ENCODE measurements around the gene SIRPA.

Gene SIRPA

DNA sequence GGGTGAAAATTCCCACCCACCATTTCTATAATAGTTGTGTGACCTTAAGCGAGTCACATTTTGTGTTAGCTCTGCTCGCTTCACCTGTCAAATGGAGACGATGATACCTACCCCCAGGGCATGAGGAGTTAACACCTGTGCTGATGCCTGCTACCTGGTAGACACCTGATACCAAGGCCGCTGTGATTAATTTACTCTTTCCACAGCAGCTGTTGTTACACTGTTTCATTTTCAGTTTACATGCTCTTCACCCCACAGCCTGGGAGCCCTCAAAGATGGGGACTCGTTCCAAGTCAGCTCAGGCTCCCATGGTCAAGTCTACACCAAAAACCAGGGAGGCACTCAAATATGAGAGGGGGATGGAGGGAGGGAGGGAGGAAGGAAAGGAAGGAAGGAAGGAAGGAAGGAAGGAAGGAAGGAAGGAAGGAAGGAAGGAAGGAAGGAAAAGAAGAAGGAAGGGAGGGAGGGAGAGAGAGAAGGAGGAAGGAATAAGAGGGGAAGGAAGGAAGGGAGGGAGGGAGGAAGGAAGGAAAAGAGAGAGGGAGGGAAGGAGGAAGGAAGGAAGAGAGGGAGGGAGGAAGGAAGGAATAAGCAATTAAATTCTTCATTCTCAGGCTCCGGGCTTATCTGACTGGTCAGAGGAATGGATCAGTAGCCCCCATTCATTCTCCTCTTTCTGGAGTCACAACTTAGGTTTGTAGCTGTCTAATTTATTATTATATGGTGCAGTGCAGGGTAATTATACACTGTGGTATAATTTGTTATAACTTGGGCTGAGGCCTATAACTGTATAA lies 57.7 kb downstream of the SIRPA start:
- WGBS: 92% methylated on average over 6 of the region's 6 CpGs
- H3K9ac ChIP-seq (ENCODE audit: low read depth, low read length): no peak overlapping the region
- no peaks in the 10 kb centered on the region for H3K36me3 ChIP-seq (ENCODE audit: insufficient read depth, low read length)
- H3K9me3 ChIP-seq (ENCODE audit: insufficient read depth, low read depth, low read length): no peaks in the 10 kb centered on the region
- H3K4me1 ChIP-seq (ENCODE audit: insufficient read depth, low read length): peaks cover 49% of the 10 kb centered on the region
- H3K27ac ChIP-seq (ENCODE audit: low read depth, low read length): no peak overlapping the region
- no peak overlapping the region for H3K4me3 ChIP-seq (ENCODE audit: low read length)
- peaks cover 4% of the 10 kb centered on the region for H3K27me3 ChIP-seq (ENCODE audit: insufficient read depth, low read length)

DNA sequence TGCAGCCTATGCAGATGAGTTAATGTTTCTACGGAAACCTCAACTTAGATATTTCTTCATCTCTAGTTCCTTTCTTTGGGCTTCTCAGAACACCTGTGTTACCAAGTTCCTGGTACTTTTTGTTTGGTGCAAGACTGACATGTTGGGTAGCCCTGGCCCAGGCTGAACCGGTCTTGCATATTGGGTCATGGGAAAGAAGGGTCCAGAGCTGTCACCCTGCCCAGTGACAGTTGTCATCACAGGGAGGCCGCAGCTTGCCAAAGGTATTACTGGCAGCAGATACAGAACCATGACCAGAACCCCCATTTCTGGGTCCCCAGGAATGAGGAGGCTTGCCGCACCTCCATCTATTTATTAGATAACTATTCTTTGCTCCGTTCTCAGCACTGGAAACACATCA lies 58.4 kb downstream of the SIRPA start:
- Histone ChIP-seq H3K27ac (ENCODE audit: low read depth, low read length) (no peak overlapping the region), H3K4me1 (ENCODE audit: insufficient read depth, low read length) (peaks cover 47% of the 10 kb centered on the region), H3K36me3 (ENCODE audit: insufficient read depth, low read length) (no peaks in the 10 kb centered on the region), H3K27me3 (ENCODE audit: insufficient read depth, low read length) (no peaks in the 10 kb centered on the region), H3K9me3 (ENCODE audit: insufficient read depth, low read depth, low read length) (no peaks in the 10 kb centered on the region), H3K4me3 (ENCODE audit: low read length) (no peak overlapping the region), H3K9ac (ENCODE audit: low read depth, low read length) (no peak overlapping the region)
- 96% methylated on average over 5 of the region's 5 CpGs for WGBS

DNA sequence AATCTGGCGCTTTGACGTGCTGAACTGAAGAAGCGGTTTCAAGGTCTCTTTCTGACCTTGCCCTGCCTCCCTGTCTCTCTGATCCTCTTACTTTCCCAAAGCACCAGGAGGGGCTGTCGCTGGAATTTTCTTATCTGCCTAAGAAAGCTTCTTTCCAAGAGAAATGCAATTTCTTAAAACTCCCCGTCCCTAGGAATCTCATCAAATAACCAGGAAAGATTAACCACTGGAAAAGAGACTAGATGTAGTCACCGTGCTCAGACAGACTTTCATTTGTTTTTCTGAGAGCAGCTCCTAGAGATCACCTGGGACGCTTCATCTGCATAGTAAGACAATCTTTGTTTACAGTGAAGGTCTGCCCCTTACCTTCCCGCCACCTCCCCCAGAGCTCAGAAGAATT lies 60.0 kb downstream of the SIRPA start:
- WGBS: 10% methylated on average over 8 of the region's 8 CpGs
- Histone ChIP-seq H3K9ac (ENCODE audit: low read depth, low read length) (no peak overlapping the region), H3K4me3 (ENCODE audit: low read length) (peak overlapping the region; percentile 12; the same call in 1 of the 2 replicates), H3K9me3 (ENCODE audit: insufficient read depth, low read depth, low read length) (no peaks in the 10 kb centered on the region), H3K27me3 (ENCODE audit: insufficient read depth, low read length) (no peaks in the 10 kb centered on the region), H3K4me1 (ENCODE audit: insufficient read depth, low read length) (peaks cover 36% of the 10 kb centered on the region), H3K27ac (ENCODE audit: low read depth, low read length) (peak overlapping the region; percentile 77; the same call in 1 of the 2 replicates), H3K36me3 (ENCODE audit: insufficient read depth, low read length) (no peaks in the 10 kb centered on the region)

DNA sequence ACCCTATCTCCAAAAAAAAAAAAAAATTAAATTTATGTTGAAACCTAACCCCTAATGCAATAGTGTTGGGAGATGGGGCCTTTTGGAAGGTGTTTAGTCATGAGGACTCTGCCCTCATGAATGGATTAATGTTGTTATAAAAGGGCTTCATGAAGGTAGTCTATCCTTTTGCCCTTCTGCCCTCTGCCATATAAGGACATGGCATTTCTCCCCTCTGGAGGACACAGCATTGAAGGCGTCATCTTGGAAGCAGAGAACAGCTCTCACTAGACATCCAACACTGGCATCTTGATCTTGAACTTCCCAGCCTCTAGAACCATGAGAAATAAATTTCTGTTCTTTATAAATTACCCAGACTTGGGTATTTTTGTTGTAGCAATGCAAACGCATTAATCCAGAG lies 63.2 kb downstream of the SIRPA start:
- no peaks in the 10 kb centered on the region for H3K9me3 ChIP-seq (ENCODE audit: insufficient read depth, low read depth, low read length)
- H3K27me3 ChIP-seq (ENCODE audit: insufficient read depth, low read length): no peaks in the 10 kb centered on the region
- WGBS: 95% methylated on average over 2 of the region's 2 CpGs
- H3K36me3 ChIP-seq (ENCODE audit: insufficient read depth, low read length): no peaks in the 10 kb centered on the region
- H3K27ac ChIP-seq (ENCODE audit: low read depth, low read length): no peak overlapping the region
- H3K9ac ChIP-seq (ENCODE audit: low read depth, low read length): no peak overlapping the region
- H3K4me1 ChIP-seq (ENCODE audit: insufficient read depth, low read length): peaks cover 20% of the 10 kb centered on the region
- no peak overlapping the region for H3K4me3 ChIP-seq (ENCODE audit: low read length)

DNA sequence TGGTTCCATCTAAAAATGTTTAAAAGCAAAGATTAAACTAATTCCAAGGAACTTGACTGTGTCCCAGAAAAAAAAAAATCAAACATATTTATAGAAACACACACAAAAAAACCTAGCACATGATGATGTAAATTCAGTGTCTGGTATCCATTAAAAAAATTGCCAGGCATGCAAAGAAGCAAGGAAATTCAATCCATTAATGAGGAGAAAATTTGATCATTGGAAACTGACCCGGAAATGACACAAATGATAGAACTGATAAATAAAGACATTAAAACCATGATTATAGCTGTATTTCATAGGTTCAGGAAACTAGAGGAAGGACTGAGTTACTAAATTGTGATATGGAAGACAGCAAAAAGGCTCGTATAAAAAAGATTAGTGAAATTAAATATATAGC lies 63.9 kb downstream of the SIRPA start:
- H3K4me3 ChIP-seq (ENCODE audit: low read length): no peak overlapping the region
- H3K9me3 ChIP-seq (ENCODE audit: insufficient read depth, low read depth, low read length): no peaks in the 10 kb centered on the region
- H3K27me3 ChIP-seq (ENCODE audit: insufficient read depth, low read length): no peaks in the 10 kb centered on the region
- no peak overlapping the region for H3K27ac ChIP-seq (ENCODE audit: low read depth, low read length)
- no peak overlapping the region for H3K9ac ChIP-seq (ENCODE audit: low read depth, low read length)
- H3K4me1 ChIP-seq (ENCODE audit: insufficient read depth, low read length): peaks cover 24% of the 10 kb centered on the region
- no peaks in the 10 kb centered on the region for H3K36me3 ChIP-seq (ENCODE audit: insufficient read depth, low read length)
- 86% methylated on average over 2 of the region's 2 CpGs for WGBS

DNA sequence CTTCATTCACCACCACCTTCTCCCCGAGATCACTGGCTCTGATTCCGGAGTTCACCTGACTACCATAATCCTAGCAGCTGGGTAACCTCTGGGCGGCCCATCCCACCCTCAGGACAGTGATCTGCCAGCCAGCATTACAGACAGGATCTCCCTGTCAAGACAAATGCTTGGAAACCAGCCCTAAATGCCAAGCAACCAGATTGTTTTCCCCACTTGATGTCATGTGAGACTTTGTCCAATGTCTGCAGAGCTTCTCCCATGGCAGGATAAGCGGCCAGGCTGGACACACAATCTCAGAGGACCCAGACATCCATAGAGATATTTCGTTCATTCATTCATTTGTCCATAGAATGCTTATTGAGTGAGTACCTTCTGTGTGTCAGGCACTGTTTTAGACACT lies 66.2 kb downstream of the SIRPA start:
- H3K27ac ChIP-seq (ENCODE audit: low read depth, low read length): no peak overlapping the region
- H3K4me3 ChIP-seq (ENCODE audit: low read length): no peak overlapping the region
- WGBS: 90% methylated on average over 5 of the region's 5 CpGs
- H3K4me1 ChIP-seq (ENCODE audit: insufficient read depth, low read length): peaks cover 22% of the 10 kb centered on the region
- H3K36me3 ChIP-seq (ENCODE audit: insufficient read depth, low read length): no peaks in the 10 kb centered on the region
- no peak overlapping the region for H3K9ac ChIP-seq (ENCODE audit: low read depth, low read length)
- no peaks in the 10 kb centered on the region for H3K9me3 ChIP-seq (ENCODE audit: insufficient read depth, low read depth, low read length)
- no peaks in the 10 kb centered on the region for H3K27me3 ChIP-seq (ENCODE audit: insufficient read depth, low read length)

DNA sequence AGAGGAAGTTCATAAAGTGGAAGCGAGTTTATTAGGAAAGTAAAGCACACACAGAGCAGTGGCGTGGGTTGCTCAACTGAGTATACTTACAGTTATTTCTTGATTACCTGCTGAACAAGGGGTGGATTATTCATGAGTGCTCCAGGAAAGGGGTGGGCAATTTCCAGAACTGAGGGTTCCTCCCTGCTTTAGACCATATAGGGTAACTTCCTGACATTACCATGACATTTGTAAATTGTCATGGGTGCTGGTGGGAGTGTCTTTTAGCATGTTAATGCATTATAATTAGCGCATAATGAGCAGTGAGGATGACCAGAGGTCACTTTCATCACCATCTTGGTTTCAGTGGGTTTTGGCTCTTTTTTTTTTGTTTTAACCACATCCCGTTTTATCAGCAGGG lies 68.9 kb downstream of the SIRPA start:
- H3K4me3 ChIP-seq (ENCODE audit: low read length): no peak overlapping the region
- no peak overlapping the region for H3K9ac ChIP-seq (ENCODE audit: low read depth, low read length)
- H3K9me3 ChIP-seq (ENCODE audit: insufficient read depth, low read depth, low read length): no peaks in the 10 kb centered on the region
- WGBS: 81% methylated on average over 4 of the region's 4 CpGs
- no peaks in the 10 kb centered on the region for H3K36me3 ChIP-seq (ENCODE audit: insufficient read depth, low read length)
- H3K4me1 ChIP-seq (ENCODE audit: insufficient read depth, low read length): peaks cover 16% of the 10 kb centered on the region
- no peaks in the 10 kb centered on the region for H3K27me3 ChIP-seq (ENCODE audit: insufficient read depth, low read length)
- no peak overlapping the region for H3K27ac ChIP-seq (ENCODE audit: low read depth, low read length)

DNA sequence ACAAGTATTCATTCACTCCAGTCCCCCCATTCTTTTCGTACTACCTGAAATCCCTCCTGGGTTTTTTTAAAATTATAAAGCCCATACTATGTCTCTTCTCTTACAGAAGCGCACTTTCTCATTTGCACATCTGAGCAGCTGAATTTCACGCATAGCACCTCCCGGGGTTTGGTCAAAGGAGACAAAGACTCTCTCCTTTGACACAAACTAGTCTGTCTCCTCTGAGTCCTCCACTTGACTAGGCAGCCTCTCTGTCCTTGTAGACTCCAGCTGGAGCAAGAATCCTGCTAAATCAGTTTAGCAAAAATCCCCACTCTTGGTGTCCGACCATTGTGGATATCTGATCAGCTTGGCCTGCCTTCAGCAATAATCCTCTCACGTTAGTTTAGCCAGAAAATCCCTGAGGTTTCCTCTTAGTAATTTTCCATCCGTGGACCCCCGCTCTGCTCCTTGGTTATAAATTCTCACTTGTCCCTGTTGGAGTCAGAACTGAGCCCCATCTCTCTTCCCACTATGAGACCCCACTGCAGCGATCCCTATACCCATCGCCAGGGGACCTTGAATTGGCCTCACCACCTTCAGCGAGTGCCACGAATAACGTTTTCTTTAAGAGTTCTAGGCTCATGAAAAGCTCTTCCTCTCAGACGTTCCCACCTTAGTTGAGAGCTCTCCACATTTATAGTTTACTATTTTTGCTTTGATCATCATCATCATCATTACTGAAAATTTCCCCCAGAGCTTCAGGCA lies 69.6 kb downstream of the SIRPA start:
- Histone ChIP-seq H3K4me3 (ENCODE audit: low read length) (peak overlapping the region; percentile 37), H3K36me3 (ENCODE audit: insufficient read depth, low read length) (no peaks in the 10 kb centered on the region), H3K9me3 (ENCODE audit: insufficient read depth, low read depth, low read length) (no peaks in the 10 kb centered on the region), H3K27me3 (ENCODE audit: insufficient read depth, low read length) (no peaks in the 10 kb centered on the region), H3K9ac (ENCODE audit: low read depth, low read length) (peak overlapping the region; percentile 60; the same call in 1 of the 2 replicates), H3K27ac (ENCODE audit: low read depth, low read length) (peak overlapping the region; percentile 43; the same call in 1 of the 2 replicates), H3K4me1 (ENCODE audit: insufficient read depth, low read length) (peaks cover 16% of the 10 kb centered on the region)
- 34% methylated on average over 14 of the region's 14 CpGs for WGBS

DNA sequence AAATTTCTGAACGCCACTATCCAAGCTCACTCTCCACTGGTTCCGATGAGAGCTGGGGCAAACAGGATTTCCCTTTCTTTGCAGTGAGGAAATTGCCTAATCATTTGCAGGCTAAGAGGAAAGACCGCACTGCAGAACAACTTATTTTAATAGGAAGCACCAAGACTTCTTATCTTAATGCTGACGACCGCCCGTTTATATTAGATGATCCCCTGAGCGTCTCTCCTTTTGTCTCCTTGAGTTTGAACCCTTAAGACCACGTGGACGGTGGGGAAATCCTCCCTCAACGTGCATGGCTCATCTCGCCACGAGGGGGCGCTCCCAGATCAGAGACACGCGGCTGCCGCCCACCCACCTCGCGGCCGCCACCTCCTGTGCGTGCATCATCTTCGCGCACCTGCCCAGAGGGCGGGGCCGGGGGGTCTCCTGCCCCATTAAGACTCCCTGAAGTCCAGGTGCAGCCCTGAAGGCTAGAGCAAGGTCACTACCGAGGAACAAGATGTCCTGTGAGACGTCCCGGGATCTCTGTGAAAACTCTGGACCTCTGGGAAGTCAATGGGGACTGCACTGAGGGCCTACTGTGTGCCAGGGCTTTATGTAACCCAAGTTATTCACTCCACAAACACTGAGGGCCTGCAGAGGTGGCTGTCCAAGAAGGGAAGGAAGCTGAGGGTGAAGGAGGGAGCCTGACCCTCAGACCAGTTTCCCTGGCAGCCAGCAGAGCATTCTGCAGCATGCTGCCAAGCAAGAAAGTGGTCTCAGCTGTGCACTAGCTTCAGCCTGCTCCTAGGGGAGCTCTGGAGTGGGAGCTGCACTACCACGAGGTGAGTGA lies 70.5 kb downstream of the SIRPA start:
- WGBS: 12% methylated on average over 28 of the region's 28 CpGs
- Histone ChIP-seq H3K36me3 (ENCODE audit: insufficient read depth, low read length) (no peaks in the 10 kb centered on the region), H3K4me1 (ENCODE audit: insufficient read depth, low read length) (peaks cover 16% of the 10 kb centered on the region), H3K4me3 (ENCODE audit: low read length) (peak overlapping the region; percentile 37), H3K27ac (ENCODE audit: low read depth, low read length) (no peak overlapping the region), H3K9me3 (ENCODE audit: insufficient read depth, low read depth, low read length) (no peaks in the 10 kb centered on the region), H3K9ac (ENCODE audit: low read depth, low read length) (peak overlapping the region; percentile 60), H3K27me3 (ENCODE audit: insufficient read depth, low read length) (no peaks in the 10 kb centered on the region)

DNA sequence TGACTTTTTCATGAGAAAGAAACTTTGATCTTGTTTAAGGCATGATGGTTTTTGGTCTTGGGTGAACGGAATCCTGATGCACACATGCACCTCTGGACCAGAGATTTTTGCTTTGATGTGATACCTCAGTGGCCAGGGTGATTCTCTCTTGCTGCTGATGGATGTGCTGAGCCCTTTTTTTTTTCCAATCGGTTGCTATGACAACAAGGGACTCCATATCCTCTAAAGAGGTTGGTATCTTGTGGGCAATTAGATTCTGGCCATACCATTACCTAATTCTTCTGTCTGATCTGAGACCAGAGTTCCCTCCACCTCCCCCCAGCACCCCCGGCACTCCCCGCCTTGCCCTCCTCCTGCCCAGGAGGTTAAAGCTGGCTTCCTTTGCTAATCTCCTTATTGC lies 73.8 kb downstream of the SIRPA start:
- Histone ChIP-seq H3K4me3 (ENCODE audit: low read length) (no peak overlapping the region), H3K9ac (ENCODE audit: low read depth, low read length) (no peak overlapping the region), H3K9me3 (ENCODE audit: insufficient read depth, low read depth, low read length) (no peaks in the 10 kb centered on the region), H3K27me3 (ENCODE audit: insufficient read depth, low read length) (no peaks in the 10 kb centered on the region), H3K36me3 (ENCODE audit: insufficient read depth, low read length) (no peaks in the 10 kb centered on the region), H3K4me1 (ENCODE audit: insufficient read depth, low read length) (peaks cover 26% of the 10 kb centered on the region), H3K27ac (ENCODE audit: low read depth, low read length) (no peak overlapping the region)
- WGBS: 91% methylated on average over 3 of the region's 4 CpGs

Measured in HUES64 (cell line).